ENCODE results near the gene PIGS. TPM values are rescaled to one million over a fixed set of nuclear protein-coding genes. Genes with fewer than 3 reads are reported as not detected.
A peak's percentile ranks its signal among the peaks of the same experiment; 100 is the strongest.

PIGS gene
- total and polyA plus RNA-seq, 2 of the 13 experiments (the other 11 are each of a cell fraction or from before 2014, with no cell fraction given), result 31.7 to 42.6 TPM

DNA sequence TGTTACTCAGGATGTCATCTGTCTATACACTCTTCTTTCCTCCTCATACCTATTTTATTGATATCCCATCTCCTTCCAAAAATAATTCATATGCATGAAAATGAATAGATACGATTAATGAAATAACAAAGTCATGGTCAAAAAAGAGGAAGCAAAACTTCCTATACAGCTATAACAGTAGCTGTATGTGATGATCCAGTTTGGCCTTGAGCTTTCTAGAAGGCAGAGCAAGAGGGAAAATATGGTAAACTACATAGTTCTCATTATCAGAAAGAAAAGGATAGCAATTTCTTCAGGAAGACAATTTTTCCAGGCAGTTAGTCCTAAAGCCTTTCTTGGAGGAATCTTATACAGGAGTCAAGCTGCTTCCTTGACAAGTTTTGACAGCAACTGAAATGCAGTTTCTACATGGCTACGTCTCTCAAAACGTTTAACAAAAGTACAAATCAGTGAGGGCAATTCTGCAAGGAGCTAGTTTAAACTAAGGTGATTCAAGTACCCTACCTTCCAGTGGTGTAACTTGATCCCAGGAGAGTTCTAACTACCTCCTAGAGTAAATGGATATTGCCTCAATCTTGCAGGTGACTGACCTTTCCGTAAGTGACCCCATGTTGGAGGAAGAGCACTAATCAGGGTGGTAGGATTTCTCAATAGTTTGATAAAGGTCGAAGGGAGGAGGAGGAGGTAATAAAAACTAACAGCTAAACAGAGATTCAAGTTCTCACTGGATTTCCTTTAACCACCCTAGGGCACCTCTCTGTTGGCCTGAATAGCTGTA lies 26.5 kb upstream of the PIGS start:
- DNase-seq (ENCODE audit: low spot score) (peak; percentile 17), ATAC-seq (no peak), FAIRE-seq (no peak)
- Histone ChIP-seq H3K4me2 (ENCODE audit: low read depth, low read length) (peak overlapping the region; percentile 98), H3K9ac (ENCODE audit: insufficient read depth, low read depth, low read length) (peak overlapping the region; percentile 88), H3K9me3 (ENCODE audit: low read length) (no peaks in the 10 kb centered on the region), H3K36me3 (replicated peaks in 1 of 2; ENCODE audit: control insufficient read depth in 1 of 2, insufficient read depth in 2 of 2, low read length in 2 of 2) (peaks cover 0 to 4% of the 10 kb centered on the region in 2 experiments; a peak in 2 of 5 replicates), H3K4me3 (replicated peaks in 1 of 3; ENCODE audit: insufficient read depth in 1 of 3, low read depth in 2 of 3, low read length in 3 of 3) (peak overlapping the region; percentile 87 to 95 (median 95)), H4K20me1 (ENCODE audit: insufficient read depth, low read length) (no peaks in the 10 kb centered on the region), H3K27ac (ENCODE audit: extremely low read length, insufficient read depth, low read length) (peak overlapping the region; percentile 80), H2AFZ (ENCODE audit: low read length) (no peak overlapping the region), H3K27me3 (ENCODE audit: control insufficient read depth in 1 of 2, insufficient read depth in 2 of 2, low read length in 2 of 2) (no peaks in the 10 kb centered on the region; a peak in 1 of 5 replicates), H3K79me2 (ENCODE audit: insufficient read depth, low read length) (peaks cover 14% of the 10 kb centered on the region), H3K4me1 (ENCODE audit: insufficient read depth, low read length) (peaks cover 17% of the 10 kb centered on the region)
- no TSS peak for BruUV-seq (replicated peaks)
- ChIA-PET CTCF (ENCODE audit: low intra/inter-chr PET ratio, low total read pairs) (no interaction called here), POLR2A (no interaction called here)
- in situ Hi-C loops (cut with HindIII; ENCODE audit: extremely low pct_ligation_motif_present, low pct_unique_long_range_greater_than_20kb) (no loop called here), intact Hi-C loops (cut with micrococcal nuclease; ENCODE audit: unreplicated experiment) (no loop called here)
- TF ChIP-seq ZBED4 (CRISPR knock-in tag; IDR thresholded peaks at IDR 0.05; ENCODE audit: borderline replicate concordance), result no peak
- peak; percentile 42; the same call in 1 of the 2 replicates for TF ChIP-seq CEBPG (CRISPR knock-in tag; IDR thresholded peaks at IDR 0.05)
- no peak for TF ChIP-seq NONO (IDR thresholded peaks at IDR 0.05)
- TF ChIP-seq NONO (CRISPR knock-in tag; conservative IDR thresholded peaks at IDR 0.05), result 0 out of 2 replicates have a peak, but pooled peaks have one; percentile 5
- TF ChIP-seq MTA1 (CRISPR knock-in tag; IDR thresholded peaks at IDR 0.05; ENCODE audit: borderline replicate concordance), result no peak
- TF ChIP-seq NR2F6 (IDR thresholded peaks at IDR 0.05), result peak; percentile 52
- TF ChIP-seq NR2F6 (CRISPR knock-in tag; IDR thresholded peaks at IDR 0.05), result no peak
- peak; percentile 99 for TF ChIP-seq ZNF205 (CRISPR knock-in tag; IDR thresholded peaks at IDR 0.05)
- peak; percentile 70; the same call in 1 of the 2 replicates for TF ChIP-seq SIX4 (CRISPR knock-in tag; IDR thresholded peaks at IDR 0.05)
- TF ChIP-seq KLF12 (CRISPR knock-in tag; IDR thresholded peaks at IDR 0.05; ENCODE audit: borderline replicate concordance), result no peak
- no peak for TF ChIP-seq ZNF33B (CRISPR knock-in tag; IDR thresholded peaks at IDR 0.05)
- peak; percentile 84 for TF ChIP-seq SIX1 (CRISPR knock-in tag; IDR thresholded peaks at IDR 0.05; ENCODE audit: borderline replicate concordance)
- TF ChIP-seq ZKSCAN8 (CRISPR knock-in tag; IDR thresholded peaks at IDR 0.05; ENCODE audit: borderline replicate concordance), result no peak
- 32% methylated on average over 5 of the region's 5 CpGs for WGBS (ENCODE audit: low lambda C conversion rate)
